ENCODE data around the gene CDK14.

CDK14 gene

DNA sequence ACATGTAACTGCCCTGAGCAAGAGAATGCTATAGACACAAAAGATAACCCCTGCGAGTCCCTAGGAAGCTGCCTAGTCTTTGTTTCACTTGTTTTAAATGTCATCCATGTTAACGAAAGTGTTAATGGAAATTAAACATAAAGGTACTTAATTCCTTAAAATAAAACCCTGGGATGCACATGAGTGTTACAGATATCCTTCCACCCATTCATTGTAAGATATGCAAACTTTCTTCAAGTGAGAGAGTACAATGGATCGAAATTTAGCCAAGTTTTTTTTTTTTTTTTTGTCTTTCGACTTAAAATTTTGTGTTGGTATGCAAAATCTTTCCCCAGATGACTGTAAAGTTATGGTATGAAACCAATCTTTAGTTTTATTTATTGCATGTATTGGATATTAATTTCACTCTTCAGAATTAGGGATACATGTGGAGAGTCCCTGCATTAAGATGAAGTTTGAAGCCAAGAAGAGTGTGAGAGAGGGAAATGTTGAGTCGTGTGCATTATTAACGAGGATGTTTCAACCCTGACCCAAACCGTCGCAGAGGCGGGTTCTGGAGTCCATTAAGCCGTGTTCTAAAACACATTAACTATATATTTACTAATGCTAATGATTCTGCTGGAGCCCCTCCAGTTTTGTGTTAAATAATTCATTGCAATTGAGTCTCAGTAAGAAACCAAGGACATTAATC is 1.6 kb downstream of the CDK14 start:
- DNase-seq (ENCODE audit: low read depth) = no peak

DNA sequence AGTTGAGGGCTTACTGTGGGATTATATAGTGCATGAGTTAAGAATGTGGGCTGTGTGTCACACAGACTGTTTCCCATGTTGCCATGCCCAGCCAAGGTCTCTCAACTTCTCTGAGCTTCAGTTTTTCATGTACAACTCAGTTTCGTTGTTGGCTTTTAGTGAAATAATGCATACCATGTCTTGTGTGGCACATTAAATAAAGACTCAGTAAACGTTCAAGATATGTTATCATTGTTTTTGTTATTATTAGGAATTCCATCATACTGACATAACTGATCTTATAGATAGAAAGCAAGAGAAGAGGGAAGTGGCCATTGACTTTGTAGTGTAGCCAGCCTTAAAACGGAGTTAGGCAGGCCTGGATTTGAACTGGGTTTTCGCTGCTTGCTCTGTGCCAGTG is 2.9 kb downstream of the CDK14 start:
- DNase-seq (ENCODE audit: low read depth) = peak; percentile 79

DNA sequence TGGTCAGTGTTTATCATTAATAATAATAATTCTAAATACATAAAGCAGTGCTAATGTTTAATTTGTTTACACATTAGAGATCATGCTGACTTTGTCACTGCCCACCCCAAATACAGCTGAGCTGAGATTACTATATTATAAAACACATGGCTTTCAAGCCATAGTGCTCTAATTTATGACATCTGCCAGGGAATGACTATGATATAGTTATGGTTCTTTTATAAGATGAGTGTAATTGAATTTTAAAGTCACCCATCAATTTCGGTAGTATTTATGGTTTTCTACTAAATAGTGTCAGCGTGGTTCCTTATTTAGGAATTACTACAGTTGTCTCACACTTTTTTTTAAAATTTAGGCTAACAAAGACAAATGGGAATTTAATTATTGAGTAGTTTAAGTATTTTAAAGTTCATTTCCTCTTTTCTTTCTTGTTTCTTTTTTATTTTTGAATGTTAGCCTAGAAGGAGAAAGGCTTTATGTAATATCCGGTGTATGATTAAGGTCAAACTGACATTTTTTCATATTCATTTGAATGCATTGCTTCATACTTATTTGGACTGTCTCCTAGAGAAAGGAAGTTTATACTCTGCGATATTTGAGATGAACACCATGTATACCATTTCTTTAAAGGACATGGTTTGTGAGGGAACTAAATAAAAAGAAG is 3.9 kb downstream of the CDK14 start:
- DNase-seq (ENCODE audit: low read depth) = peak; percentile 27

- DNase-seq (ENCODE audit: low read depth) = no peak
Observed at GRCh38 chr7:90602303-90602702, 6.2 kb downstream of the CDK14 start.

DNA sequence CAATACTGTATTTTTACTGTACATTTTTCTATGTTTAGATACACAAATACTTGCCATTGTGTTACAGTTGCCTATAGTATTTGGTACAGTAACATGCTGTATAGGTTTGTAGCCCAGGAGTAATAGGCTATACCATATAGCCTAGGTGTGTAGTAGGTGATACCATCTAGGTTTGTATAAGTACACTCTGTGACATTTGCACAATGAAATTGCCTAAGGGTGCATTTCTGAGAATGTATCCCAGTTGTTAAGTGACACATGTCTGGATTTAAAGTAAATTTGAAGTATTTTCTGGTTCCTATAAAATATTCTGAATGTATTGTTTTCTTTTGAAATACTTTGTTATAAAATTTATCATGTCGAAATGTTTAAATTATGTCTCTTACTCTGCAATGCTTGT is 7.2 kb downstream of the CDK14 start:
- no peak for DNase-seq (ENCODE audit: low read depth)

- DNase-seq (ENCODE audit: low read depth) = no peak
Observed at GRCh38 chr7:90604383-90604782, 8.3 kb downstream of the CDK14 start.

- DNase-seq (ENCODE audit: low read depth) = no peak
Observed at GRCh38 chr7:90605055-90605454, 8.9 kb downstream of the CDK14 start.

DNA sequence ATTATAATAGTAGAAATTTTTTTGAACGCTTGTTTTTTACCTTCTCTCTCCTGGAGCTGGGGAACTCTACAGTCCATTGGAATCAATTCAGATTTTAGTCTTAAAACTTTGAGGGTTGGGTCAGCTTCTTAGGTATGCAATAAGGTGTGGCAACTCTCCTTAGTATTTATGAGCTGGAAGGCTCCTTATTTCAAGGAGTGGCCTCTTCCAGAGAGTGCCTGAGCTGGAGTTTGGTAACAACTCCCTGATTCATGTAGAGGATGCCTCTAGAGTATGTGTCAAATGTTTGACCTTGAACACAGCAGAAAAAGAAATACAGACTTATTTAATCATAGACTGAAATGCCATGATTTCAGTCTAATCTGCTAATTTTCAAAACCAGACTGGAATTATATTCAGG is 11.1 kb downstream of the CDK14 start:
- DNase-seq (ENCODE audit: low read depth) = peak; percentile 70

DNA sequence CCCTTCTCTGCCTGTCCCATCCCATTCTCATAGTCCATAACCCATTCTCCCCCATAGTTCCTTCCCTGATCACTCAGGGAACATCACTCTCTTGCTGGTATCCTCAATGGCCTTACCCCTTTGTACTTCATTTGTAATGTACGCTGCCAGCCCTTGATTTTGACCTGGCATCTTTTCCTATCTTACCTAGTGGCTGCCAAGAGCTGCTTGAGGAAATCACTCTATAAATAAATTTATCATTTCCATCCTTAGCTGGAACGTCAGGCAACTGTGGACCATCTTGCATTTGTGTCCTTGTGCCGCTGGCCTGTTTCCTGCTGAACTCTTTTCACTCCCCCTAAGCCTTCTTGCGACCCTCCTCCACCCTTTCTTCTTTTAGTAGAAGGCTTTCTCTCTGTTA is 14.0 kb downstream of the CDK14 start:
- DNase-seq (ENCODE audit: low read depth) = no peak

GRCh38 chr7:90611115-90611514 is 15.0 kb downstream of the CDK14 start:
- no peak for DNase-seq (ENCODE audit: low read depth)

DNA sequence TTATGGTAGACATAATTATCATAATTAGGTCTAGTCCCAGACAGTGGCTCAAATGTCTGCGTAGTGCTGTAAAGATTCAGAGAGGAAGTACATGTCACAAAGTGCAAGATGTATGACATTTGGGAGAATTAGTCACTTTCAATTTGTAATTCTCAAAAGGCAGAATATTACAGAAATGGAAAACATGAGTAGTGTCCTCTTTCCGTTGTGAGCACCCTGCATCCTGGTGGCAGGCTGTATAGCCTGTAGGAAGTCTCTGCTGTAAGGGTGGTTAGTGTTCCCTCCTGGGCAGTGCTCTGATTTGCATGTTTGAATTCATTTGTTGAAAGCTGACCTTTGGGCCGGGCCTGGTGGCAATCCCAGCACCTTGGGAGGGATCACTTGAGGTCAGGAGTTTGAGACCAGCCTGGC is 17.0 kb downstream of the CDK14 start:
- peak; percentile 40 for DNase-seq (ENCODE audit: low read depth)

- DNase-seq (ENCODE audit: low read depth) = no peak
Observed at GRCh38 chr7:90617442-90617841, 21.3 kb downstream of the CDK14 start.

- DNase-seq (ENCODE audit: low read depth) = no peak
Observed at GRCh38 chr7:90618876-90619275, 22.8 kb downstream of the CDK14 start.

- peak; percentile 21 for DNase-seq (ENCODE audit: low read depth)
Observed at GRCh38 chr7:90621125-90621746, 25.1 kb downstream of the CDK14 start.

GRCh38 chr7:90621747-90622140 is 25.6 kb downstream of the CDK14 start:
- DNase-seq (ENCODE audit: low read depth) = no peak

DNA sequence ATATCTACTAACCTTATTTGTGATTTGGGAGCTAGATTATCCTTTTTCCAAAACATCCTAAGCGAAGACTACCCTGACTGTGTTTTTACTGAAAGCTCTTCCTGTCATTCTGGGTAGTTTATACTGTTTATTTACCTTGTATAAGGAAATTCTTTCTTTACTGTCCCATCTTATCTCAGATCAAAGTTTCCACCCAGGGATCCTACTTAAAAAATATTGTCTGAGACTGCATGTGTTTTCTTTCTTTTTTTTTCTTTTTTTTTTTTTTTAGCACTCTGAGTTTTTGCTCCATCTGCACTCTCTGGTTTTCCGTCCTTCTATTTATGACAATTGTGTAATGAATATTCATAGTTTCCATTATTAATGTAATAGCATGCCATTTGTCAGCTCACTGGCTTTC is 26.5 kb downstream of the CDK14 start:
- DNase-seq (ENCODE audit: low read depth) = no peak

DNA sequence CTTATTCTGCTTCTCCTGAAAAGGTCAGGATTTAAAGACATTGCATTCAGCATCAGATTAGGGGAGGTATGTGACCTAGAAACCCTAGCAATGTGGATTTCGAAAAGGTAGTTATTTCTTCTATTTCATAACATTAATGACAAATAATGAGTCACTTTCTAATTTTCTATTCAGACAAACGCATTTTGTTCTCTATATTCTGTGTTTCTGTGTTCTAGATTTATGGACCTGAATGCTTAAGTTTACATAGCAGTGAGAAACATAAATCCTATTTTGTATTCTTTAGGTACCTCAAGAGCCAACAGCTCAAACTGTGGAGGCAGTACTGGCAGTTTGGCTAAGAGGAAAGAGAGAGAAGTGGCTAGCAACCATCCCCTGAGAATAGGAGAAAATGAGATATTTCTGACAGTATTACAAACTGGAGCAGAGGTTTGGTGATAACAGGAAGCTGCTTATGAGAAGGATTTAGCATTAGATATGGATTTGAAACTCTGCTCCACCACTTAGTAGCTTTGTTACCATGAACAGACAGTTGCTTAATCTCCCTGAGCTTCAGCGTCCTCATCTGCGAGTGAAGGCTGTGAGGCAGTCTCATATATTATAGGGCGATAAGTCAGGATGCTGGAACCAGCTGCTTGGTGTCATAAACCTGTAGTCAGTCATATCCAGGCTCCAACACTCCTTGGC is 28.2 kb downstream of the CDK14 start:
- DNase-seq (ENCODE audit: low read depth) = peak; percentile 89

GRCh38 chr7:90625051-90625450 is 28.9 kb downstream of the CDK14 start:
- peak; percentile 21 for DNase-seq (ENCODE audit: low read depth)

- peak; percentile 93 for DNase-seq (ENCODE audit: low read depth)
Observed at GRCh38 chr7:90625562-90625961, 29.4 kb downstream of the CDK14 start.

DNA sequence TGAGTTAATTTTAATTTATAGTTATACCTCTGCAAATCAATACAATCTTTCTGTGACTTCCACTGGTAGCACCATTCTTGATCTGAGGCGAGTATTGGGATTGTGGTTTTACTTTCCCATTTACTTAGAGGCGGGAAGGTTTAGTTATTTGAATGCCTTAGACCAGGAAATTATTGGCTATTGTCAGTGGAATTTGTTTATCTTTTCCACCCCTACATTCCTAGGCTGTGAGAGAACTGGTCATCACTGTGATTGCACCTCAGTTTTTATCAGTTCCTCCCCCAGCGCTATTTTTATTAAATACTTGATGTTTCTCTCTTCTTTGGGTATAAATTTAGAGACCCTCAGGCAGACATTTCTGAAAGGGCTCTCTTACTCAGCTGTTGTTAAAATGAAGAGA is 29.9 kb downstream of the CDK14 start:
- peak; percentile 81 for DNase-seq (ENCODE audit: low read depth)

DNA sequence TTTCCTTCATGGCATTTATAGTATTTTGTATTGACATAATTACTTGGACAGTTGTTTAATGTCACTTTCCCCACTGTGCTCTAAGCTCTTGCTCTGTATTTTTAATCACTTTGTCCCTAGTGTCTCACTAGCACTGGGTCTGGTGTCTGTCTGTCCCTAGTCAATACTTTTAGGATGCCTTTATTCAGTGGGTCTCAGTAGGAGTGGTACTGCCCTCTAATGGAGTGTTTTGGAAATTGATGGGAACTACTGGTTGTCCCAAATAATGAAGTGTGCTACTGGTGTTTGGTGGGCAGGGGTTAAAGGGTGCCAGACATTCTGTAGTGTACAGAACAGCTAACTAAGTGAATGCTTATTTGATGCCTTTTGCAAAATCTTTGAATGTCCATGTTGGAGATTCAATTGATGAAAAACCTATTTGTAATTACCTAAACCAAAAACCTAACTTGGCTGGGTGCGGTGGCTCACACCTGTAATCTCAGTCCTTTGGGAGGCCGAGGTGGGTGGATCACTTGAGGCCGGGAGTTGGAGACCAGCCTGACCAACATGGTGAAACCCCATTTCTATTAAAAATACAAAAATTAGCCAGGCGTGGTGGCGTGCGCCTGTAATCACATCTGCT is 33.3 kb downstream of the CDK14 start:
- peak; percentile 61 for DNase-seq (ENCODE audit: low read depth)

DNA sequence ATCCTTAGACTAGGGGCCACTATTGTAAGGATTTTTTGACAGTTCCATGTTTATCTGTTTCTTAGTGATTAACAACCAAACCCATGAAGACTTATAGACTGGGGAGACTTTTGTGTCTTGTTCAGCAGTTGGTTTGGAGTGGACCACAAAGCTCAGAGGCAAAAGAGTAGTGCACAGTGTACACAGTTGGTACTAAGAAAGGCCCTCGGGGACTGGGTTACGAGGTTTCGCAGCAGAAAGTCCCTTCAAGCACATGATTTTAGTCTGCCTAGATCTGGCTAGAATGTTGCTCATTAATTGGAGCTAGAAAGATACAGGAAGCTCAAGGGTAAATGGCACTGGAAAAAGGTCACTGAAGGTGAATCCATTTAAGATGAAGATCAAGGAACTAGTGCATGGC is 35.4 kb downstream of the CDK14 start:
- no peak for DNase-seq (ENCODE audit: low read depth)

Data from amniotic epithelial cell (primary cell).